SU-DHL-6 (cell line): ENCODE measurements around the gene NMT2.

Experiments used
- H2AFZ ChIP-seq: fragments of 200-600 bp; sonication (generic); 2 replicates; pipeline ENCODE4 v1.6.1; 2014; ENCODE audit warnings: low read depth, mild to moderate bottlenecking, moderate library complexity, mixed read lengths, antibody characterized with exemption, low read length; ENCODE audit not compliant: severe bottlenecking
- H3F3A ChIP-seq: fragments of 200-600 bp; shearing (Covaris generic); 2 replicates; pipeline ENCODE4 v1.6.0; 2016; ENCODE audit warnings: antibody characterized with exemption, mild to moderate bottlenecking; ENCODE audit not compliant: insufficient read depth
- H3K27ac ChIP-seq: fragments of 200-600 bp; sonication (generic); 2 replicates; pipeline ENCODE4 v1.5.1; 2016; ENCODE audit warnings: low read depth, mild to moderate bottlenecking, low read length, moderate library complexity, mixed read lengths
- H3K27me3 ChIP-seq: fragments of 200-600 bp; sonication (generic), shearing (Covaris generic); 2 replicates; pipeline ENCODE4 v1.6.0; 2014; ENCODE audit warnings: mild to moderate bottlenecking, low read length
- H3K36me3 ChIP-seq: fragments of 200-600 bp; sonication (generic); 2 replicates; pipeline ENCODE4 v1.6.1; 2014; ENCODE audit warnings: mild to moderate bottlenecking, low read length, mixed read lengths
- H3K4me2 ChIP-seq: fragments of 300-600, 200-600 bp; shearing (Covaris generic), sonication (generic); 2 replicates; pipeline ENCODE4 v1.6.0; 2014; ENCODE audit warnings: low read length, low read depth, mild to moderate bottlenecking; ENCODE audit not compliant: poor library complexity, severe bottlenecking
- H3K4me3 ChIP-seq: fragments of 200-600 bp; sonication (generic); 2 replicates; pipeline ENCODE4 v1.5.1; 2014; ENCODE audit warnings: antibody characterized with exemption, low read length, mild to moderate bottlenecking, mixed read lengths; ENCODE audit not compliant: insufficient read depth, poor library complexity, severe bottlenecking
- H3K79me2 ChIP-seq: fragments of 200-600 bp; sonication (generic); 2 replicates; pipeline ENCODE4 v1.6.1; 2014; ENCODE audit warnings: mild to moderate bottlenecking, low read length, moderate library complexity; ENCODE audit not compliant: insufficient read depth
- H3K9ac ChIP-seq: fragments of 200-600 bp; sonication (generic); 2 replicates; pipeline ENCODE4 v1.7.0; 2014; ENCODE audit warnings: mild to moderate bottlenecking, low read length
- H3K9me2 ChIP-seq: fragments of 200-600 bp; sonication (generic); replicated peaks from 2 replicates; pipeline ENCODE4 v1.6.1; 2014; ENCODE audit warnings: low read length; ENCODE audit not compliant: insufficient read depth
- H3K9me3 ChIP-seq: fragments of 200-600 bp; sonication (generic); 2 replicates; pipeline ENCODE4 v1.6.1; 2014; ENCODE audit warnings: low read length, mixed read lengths; ENCODE audit not compliant: insufficient read depth
- H4K20me1 ChIP-seq: fragments of 200-600 bp; sonication (generic); 2 replicates; pipeline ENCODE4 v1.6.1; 2014; ENCODE audit warnings: low read depth, mild to moderate bottlenecking, antibody characterized with exemption, low read length, moderate library complexity, mixed read lengths
- EZH2phosphoT487 ChIP-seq: fragments of 200-600 bp; sonication (generic), shearing (Covaris generic); conservative IDR thresholded peaks from 2 replicates; pipeline ENCODE4 v1.6.1; 2018; ENCODE audit warnings: mild to moderate bottlenecking, antibody characterized with exemption, low read length, moderate library complexity, mixed read lengths
- TF ChIP-seq, protein P1 (sequence below): fragments of 200-600 bp; sonication (generic); IDR thresholded peaks from one replicate; pipeline ENCODE4 v1.5.1; 2017; ENCODE audit warnings: antibody characterized with exemption, mild to moderate bottlenecking, low read length, moderate library complexity; ENCODE audit not compliant: insufficient read depth, poor library complexity, severe bottlenecking

The NMT2 gene

GRCh38 chr10:15201589-15202300, 33.3 kb upstream of the NMT2 start:
- Histone ChIP-seq H3K9ac (no peak overlapping the region), H3K9me3 (no peaks in the 10 kb centered on the region), H3K27ac (no peak overlapping the region), H3K9me2 (no peaks in the 10 kb centered on the region), H3K36me3 (no peaks in the 10 kb centered on the region), H3K4me3 (no peak overlapping the region), H3F3A (no peaks in the 10 kb centered on the region), H3K27me3 (no peaks in the 10 kb centered on the region; the same call in 1 of the 2 replicates), H3K79me2 (no peaks in the 10 kb centered on the region), H3K4me2 (no peak overlapping the region), H4K20me1 (no peaks in the 10 kb centered on the region), H2AFZ (no peak overlapping the region)
- no peak for TF ChIP-seq EZH2phosphoT487
- TF ChIP-seq, protein P1, sequence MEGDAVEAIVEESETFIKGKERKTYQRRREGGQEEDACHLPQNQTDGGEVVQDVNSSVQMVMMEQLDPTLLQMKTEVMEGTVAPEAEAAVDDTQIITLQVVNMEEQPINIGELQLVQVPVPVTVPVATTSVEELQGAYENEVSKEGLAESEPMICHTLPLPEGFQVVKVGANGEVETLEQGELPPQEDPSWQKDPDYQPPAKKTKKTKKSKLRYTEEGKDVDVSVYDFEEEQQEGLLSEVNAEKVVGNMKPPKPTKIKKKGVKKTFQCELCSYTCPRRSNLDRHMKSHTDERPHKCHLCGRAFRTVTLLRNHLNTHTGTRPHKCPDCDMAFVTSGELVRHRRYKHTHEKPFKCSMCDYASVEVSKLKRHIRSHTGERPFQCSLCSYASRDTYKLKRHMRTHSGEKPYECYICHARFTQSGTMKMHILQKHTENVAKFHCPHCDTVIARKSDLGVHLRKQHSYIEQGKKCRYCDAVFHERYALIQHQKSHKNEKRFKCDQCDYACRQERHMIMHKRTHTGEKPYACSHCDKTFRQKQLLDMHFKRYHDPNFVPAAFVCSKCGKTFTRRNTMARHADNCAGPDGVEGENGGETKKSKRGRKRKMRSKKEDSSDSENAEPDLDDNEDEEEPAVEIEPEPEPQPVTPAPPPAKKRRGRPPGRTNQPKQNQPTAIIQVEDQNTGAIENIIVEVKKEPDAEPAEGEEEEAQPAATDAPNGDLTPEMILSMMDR = no peak

DNA sequence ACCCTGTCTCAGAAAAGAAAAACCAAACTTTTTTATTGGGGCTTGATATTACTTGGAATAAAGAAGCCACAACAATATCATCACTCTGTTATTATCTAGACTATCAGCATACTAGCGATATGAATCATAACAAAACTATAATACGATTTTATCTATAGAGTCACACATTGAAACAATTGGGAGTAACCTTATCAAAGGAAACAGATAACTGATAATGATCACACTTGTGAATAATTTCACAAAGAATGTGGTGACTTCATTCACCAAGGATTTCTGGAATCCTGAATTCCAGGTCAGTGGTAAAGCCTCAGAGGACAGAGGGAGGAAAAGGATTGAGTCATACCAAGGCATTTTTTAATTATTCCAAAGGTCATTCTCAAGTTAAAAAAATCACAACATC, 32.1 kb upstream of the NMT2 start:
- Histone ChIP-seq H3K9me3 (no peaks in the 10 kb centered on the region), H3K36me3 (no peaks in the 10 kb centered on the region), H3K4me3 (no peak overlapping the region), H3K9me2 (no peaks in the 10 kb centered on the region), H3K27ac (no peak overlapping the region), H3F3A (no peaks in the 10 kb centered on the region), H3K4me2 (no peak overlapping the region), H2AFZ (no peak overlapping the region), H3K27me3 (no peaks in the 10 kb centered on the region; the same call in 1 of the 2 replicates), H3K9ac (no peak overlapping the region), H3K79me2 (no peaks in the 10 kb centered on the region), H4K20me1 (no peaks in the 10 kb centered on the region)
- TF ChIP-seq, protein P1 = no peak
- TF ChIP-seq EZH2phosphoT487 = no peak

- Histone ChIP-seq H3K9me2 (no peaks in the 10 kb centered on the region), H2AFZ (no peak overlapping the region), H3K4me2 (no peak overlapping the region), H3K27me3 (no peaks in the 10 kb centered on the region), H4K20me1 (no peaks in the 10 kb centered on the region), H3K27ac (no peak overlapping the region), H3K36me3 (no peaks in the 10 kb centered on the region), H3F3A (no peaks in the 10 kb centered on the region), H3K9ac (no peak overlapping the region), H3K79me2 (no peaks in the 10 kb centered on the region), H3K9me3 (no peaks in the 10 kb centered on the region), H3K4me3 (no peak overlapping the region)
- no peak for TF ChIP-seq EZH2phosphoT487
- TF ChIP-seq, protein P1 = no peak
These were observed 29.4 kb upstream of the NMT2 start for GRCh38 chr10:15197911-15198310.
